K562 (cell line): ENCODE data around the gene LRMDA. TPM values are rescaled to one million over a fixed set of nuclear protein-coding genes. Genes with fewer than 3 reads are reported as not detected.

Source experiments
- ATAC-seq: fragments of 200-7000 bp; cut with Tn5 transposase; 3 replicates; pipeline ENCODE4 v1.9.1; 2020; ENCODE audit warnings: moderate library complexity
- BruUV-seq: library from RNA; stranded (reverse); fragments of 400-500 nt; replicated peaks from 2 replicates; lab custom pipeline; 2021; lab: Mats Ljungman, UMichigan
- CTCF ChIA-PET: fragments of 300-600 bp; formaldehyde crosslinking; extraction: SDS; loops from one replicate; lab custom pipeline; 2021; ENCODE audit warnings: low intra/inter-chr PET ratio; lab: Yijun Ruan, JAX
- POLR2A ChIA-PET: fragments of 300-600, 350-650 bp; sonication (Branson Sonifier 250); formaldehyde crosslinking; extraction: SDS; loops from one replicate; lab custom pipeline; 2021; ENCODE audit warnings: antibody characterized with exemption, inconsistent platforms; lab: Yijun Ruan, JAX
- DNase-seq, 4 experiments: peaks; one replicate each; pipeline versions ENCODE4 v3.0.0 to v3.0.0-alpha.2; 2011 to 2018; ENCODE audit warnings: low spot score in 3 of 4, mixed read lengths in 3 of 4; ENCODE audit errors: extremely low read depth in 1 of 4
- FAIRE-seq: peaks from 2 replicates; lab custom pipeline; 2011; peaks lifted over from hg19 to GRCh38; lab: Jason Lieb, UNC
- H2AFZ ChIP-seq: 2 replicates; pipeline ENCODE4 v1.6.0; 2011; ENCODE audit warnings: low read depth, low read length, control low read depth, inconsistent platforms
- H3K27ac ChIP-seq: fragments of 200-600 bp; 3 replicates; pipeline ENCODE4 v1.8.0; 2011; ENCODE audit warnings: low read depth, mild to moderate bottlenecking, control low read depth, inconsistent platforms, low read length, moderate library complexity, mixed read lengths; ENCODE audit errors: extremely low read depth
- H3K27me3 ChIP-seq, 2 experiments: fragments of 300-600 bp in 1 of 2; 2 replicates in 1 of 2; 3 replicates in 1 of 2; pipeline versions ENCODE4 v1.6.0 to v1.8.0; 2011; ENCODE audit warnings: inconsistent platforms in 2 of 2, low read length in 2 of 2, mild to moderate bottlenecking in 1 of 2, mixed read lengths in 1 of 2, moderate library complexity in 1 of 2; ENCODE audit not compliant: control insufficient read depth in 2 of 2, insufficient read depth in 2 of 2
- H3K36me3 ChIP-seq: fragments of 300-600 bp; 3 replicates; pipeline ENCODE4 v1.8.0; 2011; ENCODE audit warnings: mild to moderate bottlenecking, low read length, inconsistent platforms; ENCODE audit not compliant: control insufficient read depth, insufficient read depth
- H3K4me1 ChIP-seq, 2 experiments: fragments of 200-600 bp in 1 of 2; replicated peaks in 1 of 2; 2 replicates in 1 of 2; 3 replicates in 1 of 2; pipeline versions ENCODE4 v1.5.1 to v1.8.0; 2011; ENCODE audit warnings: inconsistent platforms in 2 of 2, low read length in 2 of 2, mild to moderate bottlenecking in 1 of 2, mixed read lengths in 1 of 2, moderate library complexity in 1 of 2; ENCODE audit not compliant: control insufficient read depth in 2 of 2, insufficient read depth in 2 of 2
- H3K4me2 ChIP-seq: 2 replicates; pipeline ENCODE4 v1.6.1; 2011; ENCODE audit warnings: low read length, control low read depth, inconsistent platforms, mixed read lengths; ENCODE audit not compliant: insufficient read depth
- H3K4me3 ChIP-seq: fragments of 200-600 bp; sonication (generic), shearing (Covaris generic); 2 replicates; pipeline ENCODE4 v1.5.1; 2016; ENCODE audit warnings: control low read depth, inconsistent platforms
- H3K79me2 ChIP-seq: fragments of 200-600 bp; 3 replicates; pipeline ENCODE4 v1.8.0; 2011; ENCODE audit warnings: low read length, inconsistent platforms; ENCODE audit not compliant: control insufficient read depth, insufficient read depth
- H3K9ac ChIP-seq, 2 experiments: 2 replicates each; pipeline versions ENCODE4 v1.6.0 to v1.6.1; 2011; ENCODE audit warnings: low read depth in 2 of 2, low read length in 2 of 2, control low read depth in 1 of 2, inconsistent platforms in 1 of 2, mild to moderate bottlenecking in 1 of 2, mixed read lengths in 1 of 2; ENCODE audit not compliant: insufficient read depth in 1 of 2
- H3K9me1 ChIP-seq: one replicate; pipeline ENCODE4 v1.6.0; 2011; ENCODE audit warnings: inconsistent platforms, mild to moderate bottlenecking, low read length, moderate library complexity; ENCODE audit not compliant: control insufficient read depth, insufficient read depth
- H3K9me3 ChIP-seq: replicated peaks from 2 replicates; pipeline ENCODE4 v1.5.1; 2011; ENCODE audit warnings: low read depth, low read length, inconsistent platforms; ENCODE audit not compliant: control insufficient read depth, insufficient read depth
- H4K20me1 ChIP-seq: replicated peaks from 2 replicates; pipeline ENCODE4 v1.6.1; 2011; ENCODE audit warnings: low read length, inconsistent platforms, mixed read lengths; ENCODE audit not compliant: control insufficient read depth, insufficient read depth
- CEBPB ChIP-seq: fragments of 450-650 bp; IDR thresholded peaks from 2 replicates; pipeline ENCODE4 v1.6.1; 2016; ENCODE audit warnings: missing genetic modification characterization, missing compliant biosample characterization
- CEBPG ChIP-seq, 3 experiments: fragments of 200-800 bp in 1 of 3; sonication (Bioruptor generic) in 1 of 3; sonication (generic) in 1 of 3; formaldehyde crosslinking in 1 of 3; IDR thresholded peaks in 2 of 3; conservative IDR thresholded peaks in 1 of 3; 2 replicates each; pipeline versions ENCODE4 v1.6.1 to v1.8.0; 2016 to 2022; ENCODE audit warnings: missing compliant biosample characterization in 2 of 3, missing genetic modification characterization in 2 of 3, mild to moderate bottlenecking in 1 of 3, missing genetic modification reagents in 1 of 3
- FOXM1 ChIP-seq, 2 experiments: fragments of 450-650 bp in 1 of 2; sonication (generic) in 1 of 2; formaldehyde crosslinking in 1 of 2; IDR thresholded peaks; 2 replicates each; pipeline versions ENCODE4 v1.6.1 to v1.9.0; 2017 to 2022; ENCODE audit warnings: low read depth in 2 of 2, mild to moderate bottlenecking in 2 of 2, missing genetic modification reagents in 1 of 2, moderate library complexity in 1 of 2
- GATA2 ChIP-seq: sonication (generic); formaldehyde crosslinking; IDR thresholded peaks from 2 replicates; pipeline ENCODE4 v1.4.0; 2020; ENCODE audit warnings: mild to moderate bottlenecking, missing genetic modification reagents
- TCF7L2 ChIP-seq: fragments of 150-350 bp; IDR thresholded peaks from 2 replicates; pipeline ENCODE4 v1.6.1; 2016; ENCODE audit warnings: low read depth, mild to moderate bottlenecking, low read length, moderate library complexity
- USF2 ChIP-seq: sonication (generic); formaldehyde crosslinking; IDR thresholded peaks from 2 replicates; pipeline ENCODE4 v1.5.0; 2020; ENCODE audit warnings: missing genetic modification reagents
- WGBS: fragments of 100-300 bp; shearing (Covaris generic); methylation state at CpG from one replicate; pipeline ENCODE4 v1.1.6; 2016; ENCODE audit warnings: low coverage, mixed read lengths; ENCODE audit not compliant: insufficient coverage; ENCODE audit errors: missing lambda C conversion rate; 5-methylcytosine and 5-hydroxymethylcytosine counted together
- in situ Hi-C: fragments of 300-500 bp; cut with MboI; formaldehyde crosslinking; loops from 4 replicates; pipeline ENCODE4 v1.15.0; 2018; ENCODE audit warnings: inconsistent platforms, mixed read lengths
- intact Hi-C: fragments of 100-400 bp; cut with micrococcal nuclease; formaldehyde crosslinking; loops from 2 replicates; pipeline ENCODE4 v1.14.2; 2022
- polyA plus RNA-seq, 8 experiments: library from polyadenylated mRNA; depleted of rRNA in 4 of 8; stranded (reverse) in 5 of 8; unstranded in 3 of 8; fragments of >200 nt; fragmentation: Nextera tagmentation in 2 of 8; fragmentation: Illumina TruSeq in 1 of 8; extraction: Ambion mirVana in 2 of 8; extraction: Trizol in 1 of 8; gene quantifications; 2 replicates each; pipeline versions ENCODE4 v1.2.1 to v1.2.3, GENCODE V29; 2011 to 2014; ENCODE audit warnings: inconsistent platforms in 1 of 8, missing spikeins in 1 of 8
- total RNA-seq, 7 experiments: library from RNA; depleted of rRNA in 6 of 7; stranded (reverse); fragments of >200 nt in 6 of 7; fragmentation: Illumina TruSeq in 2 of 7; extraction: Trizol in 2 of 7; gene quantifications; 2 replicates each; pipeline versions ENCODE4 v1.2.1 to v1.2.3, GENCODE V29; 2011 to 2021; ENCODE audit warnings: low replicate concordance in 1 of 7

LRMDA gene
- total and polyA plus RNA-seq, 9 of the 15 experiments (the other 6 are each of a cell fraction or from before 2014, with no cell fraction given), result 0.25 TPM; not detected in 8

GRCh38 chr10:75648351-75648750 is 216.9 kb downstream of the LRMDA start:
- H3K4me2 ChIP-seq, result no peak overlapping the region
- H3K9me3 ChIP-seq, result no peaks in the 10 kb centered on the region
- no peak overlapping the region for H3K27ac ChIP-seq
- no peaks in the 10 kb centered on the region for H3K9me1 ChIP-seq
- no peak overlapping the region for H2AFZ ChIP-seq
- no peak for TF ChIP-seq TCF7L2
- TF ChIP-seq USF2 (CRISPR knock-in tag), result 0 out of 2 replicates have a peak, but pooled peaks have one; percentile 6
- no peak for TF ChIP-seq FOXM1 (IDR thresholded peaks at IDR 0.05; ENCODE audit: low read depth)
- TF ChIP-seq FOXM1 (CRISPR knock-in tag; IDR thresholded peaks at IDR 0.05; ENCODE audit: low read depth), result no peak
- no peak for ATAC-seq
- BruUV-seq, result no TSS peak
- H3K4me1 ChIP-seq, result no peaks in the 10 kb centered on the region; a peak in 1 of 5 replicates
- no peaks in the 10 kb centered on the region for H4K20me1 ChIP-seq
- ChIA-PET CTCF (no interaction called here), POLR2A (no interaction called here)
- WGBS, result 3% methylated on average over 3 of the region's 3 CpGs
- no peaks in the 10 kb centered on the region for H3K36me3 ChIP-seq
- no peak for DNase-seq
- intact Hi-C loops, result no loop called here
- H3K9ac ChIP-seq, result no peak overlapping the region
- no peak for FAIRE-seq
- H3K27me3 ChIP-seq, result no peaks in the 10 kb centered on the region
- in situ Hi-C loops, result no loop called here
- H3K4me3 ChIP-seq, result no peak overlapping the region
- no peaks in the 10 kb centered on the region for H3K79me2 ChIP-seq

GRCh38 chr10:75648854-75649253 is 217.4 kb downstream of the LRMDA start:
- TF ChIP-seq CEBPG (CRISPR knock-in tag; IDR thresholded peaks at IDR 0.05), result no peak
- peak in 1 of 2 experiments; percentile 79; a peak in 3 of 4 replicates for TF ChIP-seq CEBPG (tag; conservative IDR thresholded peaks at IDR 0.05 in 1 of 2, IDR thresholded peaks at IDR 0.05 in 1 of 2)
- no peak for TF ChIP-seq GATA2 (CRISPR knock-in tag)
- peak; percentile 65 for TF ChIP-seq CEBPB (tag)
- intact Hi-C loops, result no loop called here
- no TSS peak for BruUV-seq
- H3K36me3 ChIP-seq, result no peaks in the 10 kb centered on the region
- no peak overlapping the region for H3K4me3 ChIP-seq
- FAIRE-seq (no peak), DNase-seq (no peak), ATAC-seq (no peak)
- H3K27me3 ChIP-seq, result no peaks in the 10 kb centered on the region
- in situ Hi-C loops, result no loop called here
- H3K9me3 ChIP-seq, result no peaks in the 10 kb centered on the region
- no peaks in the 10 kb centered on the region; a peak in 1 of 5 replicates for H3K4me1 ChIP-seq
- ChIA-PET CTCF (no interaction called here), POLR2A (no interaction called here)
- no peak overlapping the region for H3K4me2 ChIP-seq
- H4K20me1 ChIP-seq, result no peaks in the 10 kb centered on the region
- no peak overlapping the region for H3K9ac ChIP-seq
- H3K79me2 ChIP-seq, result no peaks in the 10 kb centered on the region
- H3K9me1 ChIP-seq, result no peaks in the 10 kb centered on the region
- WGBS, result 0% methylated on average over 2 of the region's 2 CpGs
- no peak overlapping the region for H3K27ac ChIP-seq
- H2AFZ ChIP-seq, result no peak overlapping the region
